ENCODE data around the gene TIMM44.

DNA sequence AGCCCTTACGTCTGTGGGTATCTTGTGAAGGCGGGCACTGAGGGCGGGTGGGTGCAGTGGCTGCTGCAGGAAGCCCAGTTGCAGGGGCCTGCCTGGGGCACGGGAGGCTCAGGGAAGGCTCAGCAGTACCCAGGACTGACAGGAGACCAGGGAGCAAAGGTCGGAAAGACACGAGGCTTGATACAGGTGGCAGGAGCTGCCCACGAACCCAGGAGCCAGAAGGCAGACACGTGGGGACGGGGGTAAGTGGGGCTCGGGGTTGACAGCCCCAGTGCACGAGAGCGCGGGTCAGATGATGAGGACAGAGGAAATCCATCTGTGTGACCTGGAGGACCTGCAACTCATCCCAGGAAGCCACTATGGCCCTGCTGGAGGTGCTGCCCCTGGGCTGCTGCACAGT is 36.7 kb upstream of the TIMM44 start:
- TF ChIP-seq POLR2A (IDR thresholded peaks at IDR 0.05) (no peak), EP300 (IDR thresholded peaks at IDR 0.05; ENCODE audit: low read depth) (no peak)
- TF ChIP-seq, protein P1, sequence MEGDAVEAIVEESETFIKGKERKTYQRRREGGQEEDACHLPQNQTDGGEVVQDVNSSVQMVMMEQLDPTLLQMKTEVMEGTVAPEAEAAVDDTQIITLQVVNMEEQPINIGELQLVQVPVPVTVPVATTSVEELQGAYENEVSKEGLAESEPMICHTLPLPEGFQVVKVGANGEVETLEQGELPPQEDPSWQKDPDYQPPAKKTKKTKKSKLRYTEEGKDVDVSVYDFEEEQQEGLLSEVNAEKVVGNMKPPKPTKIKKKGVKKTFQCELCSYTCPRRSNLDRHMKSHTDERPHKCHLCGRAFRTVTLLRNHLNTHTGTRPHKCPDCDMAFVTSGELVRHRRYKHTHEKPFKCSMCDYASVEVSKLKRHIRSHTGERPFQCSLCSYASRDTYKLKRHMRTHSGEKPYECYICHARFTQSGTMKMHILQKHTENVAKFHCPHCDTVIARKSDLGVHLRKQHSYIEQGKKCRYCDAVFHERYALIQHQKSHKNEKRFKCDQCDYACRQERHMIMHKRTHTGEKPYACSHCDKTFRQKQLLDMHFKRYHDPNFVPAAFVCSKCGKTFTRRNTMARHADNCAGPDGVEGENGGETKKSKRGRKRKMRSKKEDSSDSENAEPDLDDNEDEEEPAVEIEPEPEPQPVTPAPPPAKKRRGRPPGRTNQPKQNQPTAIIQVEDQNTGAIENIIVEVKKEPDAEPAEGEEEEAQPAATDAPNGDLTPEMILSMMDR (IDR thresholded peaks at IDR 0.05) = no peak
